ENCODE results near the gene ZNF691. TPM values are rescaled to one million over a fixed set of nuclear protein-coding genes. Genes with fewer than 3 reads are reported as not detected.

ZNF691 gene
- total RNA-seq, result 11.9 TPM
- long read RNA-seq, transcript ZNF691-201 (4 exons, 1,910 nt), result minor isoform, 8 of 31 reads
- long read RNA-seq, transcript ZNF691-206 (2 exons, 1,577 nt), result major isoform, 10 of 31 reads
- long read RNA-seq, partial matches to known transcripts, result 5 of 31 reads
- long read RNA-seq, other reads (novel, unspliced or antisense), result 5 of 31 reads

GRCh38 chr1:42846257-42847110 is at the start of gene ZNF691:
Gene ZNF691 (plus strand): TSS chr1:42846613. CDS start chr1:42849659, 3,046 bp downstream.
- intact Hi-C loops (cut with DNase I), result no loop called here
- DNase-seq, result peak; percentile 94
- ATAC-seq, result peak; percentile 98 to 99

GRCh38 chr1:42797414-42797813 is 49.0 kb upstream of the ZNF691 start:
- Histone ChIP-seq H3K36me3 (no peaks in the 10 kb centered on the region), H3K4me1 (no peaks in the 10 kb centered on the region)
- no peak for TF ChIP-seq CTCF (IDR thresholded peaks at IDR 0.05)

More at GRCh38 chr1:42846257-42847110, at the start of gene ZNF691:
- Histone ChIP-seq H3K36me3 (peaks cover 27% of the 10 kb centered on the region), H3K27me3 (ENCODE audit: low read depth) (no peaks in the 10 kb centered on the region), H3K9me3 (no peaks in the 10 kb centered on the region), H3K4me1 (peaks cover 22% of the 10 kb centered on the region), H3K4me3 (peak within 1 kb of the TSS; percentile 98), H3K27ac (peak within 1 kb of the TSS; percentile 85)
- peak; percentile 60 for TF ChIP-seq CTCF (IDR thresholded peaks at IDR 0.05)

GRCh38 chr1:42797979-42798378 is 48.4 kb upstream of the ZNF691 start:
- Histone ChIP-seq H3K27me3 (ENCODE audit: low read depth) (no peaks in the 10 kb centered on the region), H3K27ac (no peak overlapping the region), H3K4me3 (no peak overlapping the region), H3K9me3 (no peaks in the 10 kb centered on the region), H3K36me3 (no peaks in the 10 kb centered on the region), H3K4me1 (no peaks in the 10 kb centered on the region)
- intact Hi-C loops (cut with DNase I), result no loop called here
- DNase-seq (no peak), ATAC-seq (no peak)
- no peak for TF ChIP-seq CTCF (IDR thresholded peaks at IDR 0.05)

More at GRCh38 chr1:42797414-42797813, 49.0 kb upstream of the ZNF691 start:
- no peak overlapping the region for H3K4me3 ChIP-seq
- no peaks in the 10 kb centered on the region for H3K9me3 ChIP-seq
- no peaks in the 10 kb centered on the region for H3K27me3 ChIP-seq (ENCODE audit: low read depth)
- no peak for DNase-seq
- intact Hi-C loops (cut with DNase I), result no loop called here
- no peak for ATAC-seq
- no peak overlapping the region for H3K27ac ChIP-seq

- intact Hi-C loops (cut with DNase I), result no loop called here
- Histone ChIP-seq H3K4me1 (no peaks in the 10 kb centered on the region), H3K4me3 (no peak overlapping the region), H3K36me3 (peaks cover 10% of the 10 kb centered on the region), H3K27me3 (ENCODE audit: low read depth) (no peaks in the 10 kb centered on the region), H3K27ac (peak overlapping the region; percentile 14), H3K9me3 (no peaks in the 10 kb centered on the region)
- DNase-seq, result no peak
- no peak for ATAC-seq
- TF ChIP-seq CTCF (IDR thresholded peaks at IDR 0.05), result no peak
Observed at GRCh38 chr1:42801832-42802473, 44.5 kb upstream of the ZNF691 start.

GRCh38 chr1:42806171-42806570 is 40.2 kb upstream of the ZNF691 start:
- no peak for ATAC-seq
- no peak for TF ChIP-seq CTCF (IDR thresholded peaks at IDR 0.05)
- intact Hi-C loops (cut with DNase I), result no loop called here

More at GRCh38 chr1:42806171-42806570, 40.2 kb upstream of the ZNF691 start:
- H3K9me3 ChIP-seq, result no peaks in the 10 kb centered on the region
- no peak overlapping the region for H3K4me3 ChIP-seq
- H3K27ac ChIP-seq, result no peak overlapping the region
- no peaks in the 10 kb centered on the region for H3K4me1 ChIP-seq
- H3K36me3 ChIP-seq, result peaks cover 15% of the 10 kb centered on the region
- H3K27me3 ChIP-seq (ENCODE audit: low read depth), result no peaks in the 10 kb centered on the region
- DNase-seq, result no peak
